ENCODE results near the gene KRTAP10-7.

Gene KRTAP10-7

DNA sequence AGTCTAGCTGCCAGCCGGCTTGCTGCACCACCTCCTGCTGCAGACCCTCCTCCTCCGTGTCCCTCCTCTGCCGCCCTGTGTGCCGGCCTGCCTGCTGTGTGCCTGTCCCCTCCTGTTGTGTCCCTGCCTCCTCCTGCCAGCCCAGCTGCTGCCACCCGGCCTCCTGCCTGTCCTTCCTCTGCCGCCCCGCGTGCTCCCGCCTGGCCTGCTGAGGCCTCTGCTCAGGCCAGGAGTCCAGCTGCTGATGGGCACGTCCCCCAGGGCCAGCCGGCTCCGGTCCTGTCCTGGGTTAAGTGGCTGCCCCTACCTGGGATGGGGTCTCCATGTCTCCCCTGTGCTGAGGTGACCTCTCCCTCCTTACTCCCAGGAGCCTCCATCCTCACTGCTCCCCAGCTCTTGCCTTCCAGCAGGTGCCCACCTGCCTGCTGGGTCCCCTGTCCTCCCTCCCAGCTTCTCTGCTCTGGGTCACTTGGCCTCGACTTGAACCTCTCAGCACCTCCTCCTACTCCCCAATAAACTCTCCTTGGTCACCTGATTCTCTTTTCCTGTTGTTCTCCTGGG, 12.4 kb downstream of the KRTAP10-7 start:
- no peak overlapping the region for H3K27ac ChIP-seq
- TF ChIP-seq ZFX (IDR thresholded peaks at IDR 0.05) (no peak), CTCF (conservative IDR thresholded peaks at IDR 0.05) (no peak)

DNA sequence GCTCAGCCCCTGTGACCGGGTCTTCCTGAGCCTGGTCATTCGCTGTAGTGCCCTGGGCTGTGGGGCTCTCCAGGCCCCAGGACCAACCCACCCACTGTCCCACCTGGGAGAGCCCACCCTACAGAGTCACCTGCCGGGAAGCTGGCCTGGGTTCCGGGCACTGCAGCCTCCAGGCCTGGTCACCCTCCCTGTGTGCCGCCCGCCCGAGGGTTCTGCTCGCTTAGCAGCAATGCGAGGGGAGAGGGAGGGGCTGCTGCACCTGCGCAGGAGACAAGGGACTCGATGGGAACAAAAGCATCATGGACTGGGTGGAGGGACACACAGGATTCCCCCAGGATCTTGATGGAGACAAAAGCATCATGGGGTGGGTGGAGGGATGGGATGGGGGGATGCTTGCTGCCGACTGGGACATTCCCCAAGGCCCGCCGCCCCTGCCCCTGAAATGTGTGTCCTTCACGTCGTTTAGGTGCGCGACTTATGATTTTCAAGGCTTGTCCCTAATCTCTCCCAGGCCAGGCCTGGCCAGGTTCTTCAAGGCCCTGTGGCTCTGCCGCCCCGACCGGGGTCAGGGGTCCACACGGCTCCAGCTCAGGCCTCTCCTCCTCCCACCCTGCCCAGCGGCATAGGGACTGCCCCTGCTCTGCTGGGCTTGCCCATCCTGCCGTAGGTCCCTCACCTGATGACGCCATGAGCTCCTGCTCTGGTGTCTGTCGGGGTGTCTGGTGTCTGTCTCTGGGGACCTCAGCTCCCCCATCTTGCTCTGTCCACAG, 13.2 kb downstream of the KRTAP10-7 start:
- H3K27ac ChIP-seq: no peak overlapping the region
- no peak for TF ChIP-seq CTCF (conservative IDR thresholded peaks at IDR 0.05)
- TF ChIP-seq ZFX (IDR thresholded peaks at IDR 0.05): no peak

DNA sequence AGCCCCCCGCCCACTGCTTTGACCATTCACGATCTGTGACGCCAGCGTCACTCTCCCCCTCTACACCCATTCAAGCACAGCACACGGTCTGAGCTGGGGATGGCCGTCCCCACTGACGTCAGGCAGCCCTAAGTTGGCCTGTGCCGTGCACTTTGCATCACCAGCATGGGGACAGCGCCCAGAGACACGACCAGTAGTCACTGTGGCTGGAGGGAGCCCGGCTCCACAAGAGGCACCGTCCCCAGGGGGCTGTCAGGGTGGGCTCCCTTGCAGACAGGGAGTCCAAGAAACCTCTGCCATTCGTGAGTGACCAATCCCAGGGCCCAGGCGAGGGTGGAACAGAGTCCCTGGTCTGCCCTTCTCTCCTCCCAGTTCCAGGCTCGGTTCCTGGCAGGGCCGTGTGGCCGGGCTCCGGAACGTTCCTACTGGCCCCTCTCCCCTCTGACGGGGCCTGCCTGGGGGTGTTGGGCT, 13.8 kb downstream of the KRTAP10-7 start:
- no peak overlapping the region for H3K27ac ChIP-seq
- no peak for TF ChIP-seq CTCF (conservative IDR thresholded peaks at IDR 0.05)
- no peak for TF ChIP-seq ZFX (IDR thresholded peaks at IDR 0.05)

GRCh38 chr21:44614961-44615391, 14.6 kb downstream of the KRTAP10-7 start:
- no peak overlapping the region for H3K27ac ChIP-seq
- no peak for TF ChIP-seq CTCF (conservative IDR thresholded peaks at IDR 0.05)
- no peak for TF ChIP-seq ZFX (IDR thresholded peaks at IDR 0.05)

DNA sequence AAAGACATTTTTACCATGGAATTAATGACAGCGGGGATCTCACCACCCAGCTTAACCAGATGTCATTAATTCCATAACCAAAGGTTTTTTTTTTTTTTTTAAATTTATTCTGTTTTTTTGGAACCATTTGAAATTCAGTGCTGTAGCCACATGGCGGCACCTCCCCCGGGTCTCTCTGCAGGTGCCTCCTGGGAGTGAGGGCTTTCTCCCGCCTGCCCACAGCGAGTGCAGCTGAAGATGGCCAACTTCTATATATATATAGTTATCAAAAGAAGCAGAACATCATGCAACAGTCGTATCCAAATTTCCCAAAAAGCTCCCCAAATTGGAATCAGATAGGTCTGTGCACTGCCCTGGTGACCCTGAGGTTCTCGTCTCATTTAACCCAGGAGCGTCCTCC, 15.1 kb downstream of the KRTAP10-7 start:
- no peak overlapping the region for H3K27ac ChIP-seq
- no peak for TF ChIP-seq CTCF (conservative IDR thresholded peaks at IDR 0.05)
- TF ChIP-seq ZFX (IDR thresholded peaks at IDR 0.05): no peak

DNA sequence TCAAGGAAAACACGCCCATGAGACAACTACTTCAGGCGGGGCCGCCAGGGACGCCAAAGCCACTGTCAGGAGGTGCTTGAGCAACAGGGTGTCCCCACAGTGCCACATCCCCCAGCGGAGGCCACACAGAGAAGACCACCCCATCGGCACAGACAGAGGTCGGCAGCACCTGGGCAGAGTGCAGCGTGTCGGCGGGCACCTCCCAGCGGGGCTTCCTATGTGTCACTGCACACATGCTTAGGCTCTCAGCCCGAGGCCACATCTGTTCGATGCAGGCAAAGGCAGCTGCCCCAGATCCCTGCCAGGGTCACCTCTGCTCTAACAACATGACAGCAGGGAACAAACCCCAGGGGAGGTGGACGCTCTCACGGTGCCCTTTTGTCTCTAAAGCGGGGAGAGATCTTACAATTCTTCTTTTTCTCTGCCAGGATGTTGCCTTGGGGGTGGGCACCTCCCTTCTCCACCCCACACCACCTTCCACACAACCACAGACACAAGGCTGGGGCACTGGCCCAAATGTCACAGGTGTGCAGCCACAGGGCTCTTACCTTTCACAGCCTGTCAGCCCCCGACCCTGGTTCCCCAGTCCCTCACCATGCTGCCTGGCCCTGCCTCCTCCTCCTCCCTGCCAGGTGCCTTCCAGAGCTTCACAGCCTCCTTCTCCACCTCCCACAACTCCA, 15.7 kb downstream of the KRTAP10-7 start:
- no peak for TF ChIP-seq ZFX (IDR thresholded peaks at IDR 0.05)
- H3K27ac ChIP-seq: no peak overlapping the region

GRCh38 chr21:44616591-44616926, 16.2 kb downstream of the KRTAP10-7 start:
- TF ChIP-seq CTCF (conservative IDR thresholded peaks at IDR 0.05) (no peak), ZFX (IDR thresholded peaks at IDR 0.05) (no peak)
- H3K27ac ChIP-seq: no peak overlapping the region
